HCT116 (cell line): ENCODE results near the gene TUBA3D. TPM values are rescaled to one million over a fixed set of nuclear protein-coding genes. Genes with fewer than 3 reads are reported as not detected.
"Not testable (repeated sequence)": the region's sequence is repeated elsewhere in the genome, so short reads cannot be mapped to it uniquely, and the experiment has no call there.

Experiments
- ATAC-seq: fragments of 200-7000 bp; cut with Tn5 transposase; 2 replicates; pipeline ENCODE4 v1.9.1; 2020; ENCODE audit warnings: mild to moderate bottlenecking, moderate library complexity
- BruUV-seq: library from RNA; stranded (reverse); fragments of 400-500 nt; replicated peaks from 2 replicates; lab custom pipeline; 2021; lab: Mats Ljungman, UMichigan
- CTCF ChIA-PET: fragments of 300-600 bp; sonication (Branson Sonifier 250); formaldehyde crosslinking; loops from one replicate; lab custom pipeline; 2021; ENCODE audit warnings: antibody characterized with exemption; lab: Charles Lee
- POLR2A ChIA-PET: fragments of 300-600, 350-600 bp; sonication (Branson Sonifier 250); formaldehyde crosslinking; loops from one replicate; lab custom pipeline; 2021; ENCODE audit warnings: antibody characterized with exemption; lab: Charles Lee
- RAD21 ChIA-PET, 2 experiments: fragments of 300-600 bp; sonication (Branson Sonifier 250); formaldehyde crosslinking; loops; one replicate each; lab custom pipeline; 2023; ENCODE audit warnings: low total read pairs in 2 of 2; ENCODE audit not compliant: uncharacterized antibody in 2 of 2, unreplicated experiment in 2 of 2, low non-redundant PET in 1 of 2; lab: Charles Lee
- DNase-seq: peaks from one replicate; pipeline ENCODE4 v3.0.0-alpha.2; 2010; ENCODE audit warnings: low read depth, low spot score
- H2AFZ ChIP-seq: fragments of 200-600 bp; shearing (Covaris generic), sonication (generic); 2 replicates; pipeline ENCODE4 v1.6.1; 2017; ENCODE audit warnings: low read depth, mixed run types, mixed read lengths, antibody characterized with exemption, low read length; ENCODE audit not compliant: poor library complexity, severe bottlenecking
- H3K27ac ChIP-seq: 2 replicates; pipeline ENCODE4 v1.5.1; 2012; ENCODE audit warnings: low read depth, low read length
- H3K27me3 ChIP-seq: fragments of 200-600 bp; sonication (generic); 2 replicates; pipeline ENCODE4 v1.6.1; 2016; ENCODE audit warnings: mixed run types, low read length, mixed read lengths; ENCODE audit not compliant: insufficient read depth
- H3K36me3 ChIP-seq, 2 experiments: fragments of 200-500 bp in 1 of 2; fragments of 200-600 bp in 1 of 2; sonication (Bioruptor generic) in 1 of 2; sonication (generic) in 1 of 2; 2 replicates each; pipeline versions ENCODE4 v1.5.1 to v1.6.1; 2014 to 2016; ENCODE audit warnings: low read length in 2 of 2, inconsistent platforms in 1 of 2, mixed read lengths in 1 of 2, mixed run types in 1 of 2; ENCODE audit not compliant: insufficient read depth in 2 of 2, control insufficient read depth in 1 of 2
- H3K4me1 ChIP-seq, 2 experiments: fragments of 200-600 bp in 1 of 2; sonication (generic) in 1 of 2; 2 replicates each; pipeline versions ENCODE4 v1.5.1 to v1.6.1; 2012 to 2017; ENCODE audit warnings: low read length in 2 of 2, inconsistent platforms in 1 of 2, mild to moderate bottlenecking in 1 of 2, mixed read lengths in 1 of 2, mixed run types in 1 of 2, moderate library complexity in 1 of 2; ENCODE audit not compliant: insufficient read depth in 2 of 2, control insufficient read depth in 1 of 2
- H3K4me2 ChIP-seq: fragments of 200-600 bp; sonication (generic); 2 replicates; pipeline ENCODE4 v1.6.1; 2017; ENCODE audit warnings: mixed run types, low read length, mixed read lengths
- H3K4me3 ChIP-seq, 2 experiments: fragments of 200-600 bp in 1 of 2; sonication (generic) in 1 of 2; replicated peaks in 1 of 2; 2 replicates each; pipeline ENCODE4 v1.5.1; 2011 to 2016; ENCODE audit warnings: low read length in 2 of 2, control low read depth in 1 of 2, low read depth in 1 of 2, mild to moderate bottlenecking in 1 of 2, mixed read lengths in 1 of 2, mixed run types in 1 of 2
- H3K79me2 ChIP-seq: fragments of 200-600 bp; sonication (generic); 2 replicates; pipeline ENCODE4 v1.6.1; 2017; ENCODE audit warnings: mild to moderate bottlenecking, mixed run types, low read length, moderate library complexity, mixed read lengths; ENCODE audit not compliant: insufficient read depth
- H3K9ac ChIP-seq: fragments of 200-600 bp; sonication (generic); 2 replicates; pipeline ENCODE4 v1.6.1; 2016; ENCODE audit warnings: low read length, mixed read lengths
- H3K9me2 ChIP-seq: fragments of 200-600 bp; sonication (generic), shearing (Covaris generic); 2 replicates; pipeline ENCODE4 v1.6.1; 2017; ENCODE audit warnings: mixed run types, mild to moderate bottlenecking, moderate library complexity; ENCODE audit not compliant: insufficient read depth
- H3K9me3 ChIP-seq, 2 experiments: fragments of 200-500 bp in 1 of 2; fragments of 200-600 bp in 1 of 2; sonication (Bioruptor generic) in 1 of 2; sonication (generic) in 1 of 2; 2 replicates each; pipeline ENCODE4 v1.6.1; 2014 to 2017; ENCODE audit warnings: low read length in 2 of 2, mixed read lengths in 2 of 2, inconsistent platforms in 1 of 2, low read depth in 1 of 2, mild to moderate bottlenecking in 1 of 2, mixed run types in 1 of 2, moderate library complexity in 1 of 2; ENCODE audit not compliant: control insufficient read depth in 1 of 2, insufficient read depth in 1 of 2
- H4K20me1 ChIP-seq: fragments of 200-600 bp; sonication (generic), shearing (Covaris generic); 2 replicates; pipeline ENCODE4 v1.6.1; 2017; ENCODE audit warnings: mixed run types, mild to moderate bottlenecking, moderate library complexity; ENCODE audit not compliant: insufficient read depth
- intact Hi-C: fragments of 100-400 bp; cut with micrococcal nuclease; formaldehyde crosslinking; loops from 2 replicates; pipeline ENCODE4 v1.10.0; 2022
- total RNA-seq: library from RNA; stranded (reverse); gene quantifications from one replicate; pipeline ENCODE4 v1.2.1, GENCODE V29; 2021; ENCODE audit not compliant: unreplicated experiment

TUBA3D gene
- total RNA-seq, 1 experiment from 2014 or later, result not detected

DNA sequence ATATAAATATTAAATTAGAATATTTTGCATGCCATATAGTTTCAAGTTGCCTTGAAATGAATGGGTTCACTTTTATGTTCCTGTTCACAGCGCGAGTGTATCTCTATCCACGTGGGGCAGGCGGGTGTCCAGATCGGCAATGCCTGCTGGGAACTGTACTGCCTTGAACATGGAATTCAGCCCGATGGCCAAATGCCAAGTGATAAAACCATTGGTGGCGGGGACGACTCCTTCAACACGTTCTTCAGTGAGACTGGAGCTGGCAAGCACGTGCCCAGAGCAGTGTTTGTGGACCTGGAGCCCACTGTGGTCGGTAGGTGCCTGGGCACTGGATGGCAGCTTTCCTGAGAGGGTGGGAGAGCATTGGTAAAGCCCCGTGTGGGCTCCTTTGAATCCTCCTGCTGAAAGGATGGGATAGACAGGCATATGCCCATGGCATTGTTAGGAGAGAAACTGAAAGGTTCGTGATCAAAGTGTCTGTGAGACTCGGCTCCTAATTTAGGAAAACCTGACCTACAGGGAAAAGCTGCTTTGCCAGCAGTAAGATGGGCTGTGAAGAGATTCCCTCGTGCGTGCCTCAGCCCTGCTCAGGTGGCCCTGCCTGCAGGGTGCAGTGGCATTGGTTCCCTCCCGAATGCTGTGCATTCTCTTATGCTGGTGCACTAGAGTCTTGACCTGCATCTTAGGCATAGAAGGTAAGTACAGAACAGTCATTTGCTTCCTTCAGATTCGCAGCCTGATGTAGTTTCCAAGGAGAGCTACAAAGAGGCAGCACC, 2.3 kb downstream of the TUBA3D start:
- not testable (repeated sequence) for BruUV-seq

DNA sequence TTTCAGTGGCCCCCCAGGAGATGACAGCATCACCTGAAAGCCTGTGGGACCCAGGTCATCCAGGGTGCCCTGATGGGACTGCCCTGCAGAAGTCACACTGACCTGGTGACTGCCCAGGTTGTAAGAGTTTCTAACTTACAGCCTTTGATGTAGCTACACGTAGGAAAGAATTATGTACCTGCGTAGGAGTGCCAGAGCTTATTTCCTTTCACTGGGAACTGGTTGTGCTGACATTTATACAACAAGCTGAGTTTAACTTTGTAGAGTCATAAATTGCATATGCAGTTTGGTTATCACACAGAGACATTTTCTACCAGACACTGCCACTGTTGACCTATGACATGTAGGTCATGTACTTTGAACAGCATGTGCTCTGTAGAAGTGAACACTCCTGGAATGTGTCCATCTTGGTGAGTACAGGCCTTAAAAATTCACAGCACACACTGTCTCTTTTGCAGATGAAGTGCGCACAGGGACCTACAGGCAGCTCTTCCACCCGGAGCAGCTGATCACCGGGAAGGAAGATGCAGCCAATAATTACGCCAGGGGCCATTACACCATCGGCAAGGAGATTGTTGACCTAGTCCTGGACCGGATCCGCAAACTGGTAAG, 3.0 kb downstream of the TUBA3D start:
- H3K4me1 ChIP-seq, BruUV-seq, H4K20me1 ChIP-seq, POLR2A ChIA-PET, intact Hi-C loops, H3K36me3 ChIP-seq, CTCF ChIA-PET, ATAC-seq, H2AFZ ChIP-seq, H3K9ac ChIP-seq, H3K4me3 ChIP-seq, H3K9me3 ChIP-seq, H3K4me2 ChIP-seq, DNase-seq, H3K79me2 ChIP-seq, H3K27ac ChIP-seq, H3K9me2 ChIP-seq, RAD21 ChIA-PET, H3K27me3 ChIP-seq: not testable (repeated sequence)

More for the DNA sequence above, 2.3 kb downstream of the TUBA3D start:
- H3K4me1 ChIP-seq, H3K4me2 ChIP-seq, H3K4me3 ChIP-seq, H3K27me3 ChIP-seq, H3K9me2 ChIP-seq, H3K27ac ChIP-seq, DNase-seq, CTCF ChIA-PET, intact Hi-C loops, POLR2A ChIA-PET, H3K79me2 ChIP-seq, H4K20me1 ChIP-seq, RAD21 ChIA-PET, H3K9ac ChIP-seq, H3K36me3 ChIP-seq, H3K9me3 ChIP-seq, ATAC-seq, H2AFZ ChIP-seq: not testable (repeated sequence)

DNA sequence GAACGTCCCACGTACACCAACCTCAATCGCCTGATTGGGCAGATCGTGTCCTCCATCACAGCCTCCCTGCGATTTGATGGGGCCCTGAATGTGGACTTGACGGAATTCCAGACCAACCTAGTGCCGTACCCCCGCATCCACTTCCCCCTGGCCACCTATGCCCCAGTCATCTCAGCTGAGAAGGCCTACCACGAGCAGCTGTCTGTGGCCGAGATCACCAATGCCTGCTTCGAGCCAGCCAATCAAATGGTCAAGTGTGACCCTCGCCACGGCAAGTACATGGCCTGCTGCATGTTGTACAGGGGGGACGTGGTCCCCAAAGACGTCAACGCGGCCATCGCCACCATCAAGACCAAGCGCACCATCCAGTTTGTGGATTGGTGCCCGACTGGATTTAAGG, 4.4 kb downstream of the TUBA3D start:
- ATAC-seq, H3K9me2 ChIP-seq, intact Hi-C loops, H3K4me1 ChIP-seq, H3K36me3 ChIP-seq, H3K4me2 ChIP-seq, H3K27ac ChIP-seq, H3K79me2 ChIP-seq, H3K9ac ChIP-seq, H2AFZ ChIP-seq, H3K4me3 ChIP-seq, CTCF ChIA-PET, H3K27me3 ChIP-seq, H3K9me3 ChIP-seq, BruUV-seq, RAD21 ChIA-PET, H4K20me1 ChIP-seq, POLR2A ChIA-PET, DNase-seq: not testable (repeated sequence)

DNA sequence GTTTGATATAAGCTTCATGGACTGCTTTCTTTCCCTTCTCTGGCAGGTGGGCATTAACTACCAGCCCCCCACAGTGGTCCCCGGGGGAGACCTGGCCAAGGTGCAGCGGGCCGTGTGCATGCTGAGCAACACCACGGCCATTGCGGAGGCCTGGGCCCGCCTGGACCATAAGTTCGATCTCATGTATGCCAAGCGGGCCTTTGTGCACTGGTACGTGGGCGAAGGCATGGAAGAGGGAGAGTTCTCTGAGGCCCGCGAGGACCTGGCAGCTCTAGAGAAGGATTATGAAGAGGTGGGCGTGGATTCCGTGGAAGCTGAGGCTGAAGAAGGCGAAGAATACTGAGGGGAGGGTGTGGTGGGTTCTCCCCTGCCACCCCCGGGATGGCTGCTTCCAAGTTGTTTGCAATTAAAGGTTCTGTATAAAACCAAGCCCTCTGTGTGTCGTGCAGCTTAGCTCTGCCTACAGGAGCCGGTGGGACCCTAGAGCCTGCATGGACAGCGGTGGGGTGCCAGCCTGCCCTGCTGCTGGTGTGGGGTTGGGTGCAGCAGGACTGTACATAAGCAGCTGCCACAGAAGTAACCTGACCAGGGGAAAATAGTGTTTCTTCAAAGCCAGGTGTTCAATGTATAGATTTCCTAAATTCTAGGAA, 6.7 kb downstream of the TUBA3D start:
- DNase-seq, H4K20me1 ChIP-seq, ATAC-seq, H3K4me2 ChIP-seq, POLR2A ChIA-PET, CTCF ChIA-PET, RAD21 ChIA-PET, H3K27me3 ChIP-seq, H3K36me3 ChIP-seq, H3K4me1 ChIP-seq, intact Hi-C loops, H3K27ac ChIP-seq, H2AFZ ChIP-seq, H3K4me3 ChIP-seq, H3K79me2 ChIP-seq, H3K9me3 ChIP-seq, H3K9ac ChIP-seq, BruUV-seq, H3K9me2 ChIP-seq: not testable (repeated sequence)
